Ishikawa (cell line): ENCODE data around the gene VIPR2.

Experiments
- CEBPB ChIP-seq: IDR thresholded peaks from 2 replicates; pipeline ENCODE4 v1.6.1; 2012
- CREB1 ChIP-seq: IDR thresholded peaks from 2 replicates; pipeline ENCODE4 v1.6.1; 2012; ENCODE audit warnings: low read depth
- EGR1 ChIP-seq: IDR thresholded peaks from 2 replicates; pipeline ENCODE4 v1.6.1; 2012
- EP300 ChIP-seq: IDR thresholded peaks from 2 replicates; pipeline ENCODE4 v1.6.1; 2012; ENCODE audit warnings: borderline replicate concordance
- FOXM1 ChIP-seq: IDR thresholded peaks from 2 replicates; pipeline ENCODE4 v1.6.1; 2012; ENCODE audit warnings: low read depth, borderline replicate concordance
- NFIC ChIP-seq: IDR thresholded peaks from 2 replicates; pipeline ENCODE4 v1.6.1; 2012
- RAD21 ChIP-seq: IDR thresholded peaks from 2 replicates; pipeline ENCODE4 v1.6.1; 2012; ENCODE audit warnings: low read depth
- TAF1 ChIP-seq: IDR thresholded peaks from 2 replicates; pipeline ENCODE4 v1.6.1; 2012; ENCODE audit warnings: low read depth, mild to moderate bottlenecking
- TCF12 ChIP-seq: IDR thresholded peaks from 2 replicates; pipeline ENCODE4 v1.6.1; 2012; ENCODE audit warnings: low read depth
- TEAD4 ChIP-seq: IDR thresholded peaks from 2 replicates; pipeline ENCODE4 v1.6.1; 2012
- USF1 ChIP-seq: IDR thresholded peaks from 2 replicates; pipeline ENCODE4 v1.6.1; 2012
- YY1 ChIP-seq: IDR thresholded peaks from 2 replicates; pipeline ENCODE4 v1.6.1; 2012; ENCODE audit warnings: low read depth
- ZBTB7A ChIP-seq: IDR thresholded peaks from 2 replicates; pipeline ENCODE4 v1.6.1; 2012; ENCODE audit warnings: low read depth
- TF ChIP-seq, protein P1 (sequence below): IDR thresholded peaks from 2 replicates; pipeline ENCODE4 v1.6.1; 2012
- TF ChIP-seq, protein P2 (sequence below): IDR thresholded peaks from 2 replicates; pipeline ENCODE4 v1.6.1; 2012; ENCODE audit warnings: low read depth, mild to moderate bottlenecking

VIPR2 gene

GRCh38 chr7:159031135-159031701 is 113.4 kb downstream of the VIPR2 start:
- TF ChIP-seq TEAD4 (no peak), EP300 (no peak), TCF12 (no peak), EGR1 (no peak), USF1 (no peak), CEBPB (no peak)
- TF ChIP-seq, protein P1, sequence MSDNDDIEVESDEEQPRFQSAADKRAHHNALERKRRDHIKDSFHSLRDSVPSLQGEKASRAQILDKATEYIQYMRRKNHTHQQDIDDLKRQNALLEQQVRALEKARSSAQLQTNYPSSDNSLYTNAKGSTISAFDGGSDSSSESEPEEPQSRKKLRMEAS = no peak
- TF ChIP-seq, protein P2, sequence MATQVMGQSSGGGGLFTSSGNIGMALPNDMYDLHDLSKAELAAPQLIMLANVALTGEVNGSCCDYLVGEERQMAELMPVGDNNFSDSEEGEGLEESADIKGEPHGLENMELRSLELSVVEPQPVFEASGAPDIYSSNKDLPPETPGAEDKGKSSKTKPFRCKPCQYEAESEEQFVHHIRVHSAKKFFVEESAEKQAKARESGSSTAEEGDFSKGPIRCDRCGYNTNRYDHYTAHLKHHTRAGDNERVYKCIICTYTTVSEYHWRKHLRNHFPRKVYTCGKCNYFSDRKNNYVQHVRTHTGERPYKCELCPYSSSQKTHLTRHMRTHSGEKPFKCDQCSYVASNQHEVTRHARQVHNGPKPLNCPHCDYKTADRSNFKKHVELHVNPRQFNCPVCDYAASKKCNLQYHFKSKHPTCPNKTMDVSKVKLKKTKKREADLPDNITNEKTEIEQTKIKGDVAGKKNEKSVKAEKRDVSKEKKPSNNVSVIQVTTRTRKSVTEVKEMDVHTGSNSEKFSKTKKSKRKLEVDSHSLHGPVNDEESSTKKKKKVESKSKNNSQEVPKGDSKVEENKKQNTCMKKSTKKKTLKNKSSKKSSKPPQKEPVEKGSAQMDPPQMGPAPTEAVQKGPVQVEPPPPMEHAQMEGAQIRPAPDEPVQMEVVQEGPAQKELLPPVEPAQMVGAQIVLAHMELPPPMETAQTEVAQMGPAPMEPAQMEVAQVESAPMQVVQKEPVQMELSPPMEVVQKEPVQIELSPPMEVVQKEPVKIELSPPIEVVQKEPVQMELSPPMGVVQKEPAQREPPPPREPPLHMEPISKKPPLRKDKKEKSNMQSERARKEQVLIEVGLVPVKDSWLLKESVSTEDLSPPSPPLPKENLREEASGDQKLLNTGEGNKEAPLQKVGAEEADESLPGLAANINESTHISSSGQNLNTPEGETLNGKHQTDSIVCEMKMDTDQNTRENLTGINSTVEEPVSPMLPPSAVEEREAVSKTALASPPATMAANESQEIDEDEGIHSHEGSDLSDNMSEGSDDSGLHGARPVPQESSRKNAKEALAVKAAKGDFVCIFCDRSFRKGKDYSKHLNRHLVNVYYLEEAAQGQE = no peak

GRCh38 chr7:159030490-159031134 is 114.1 kb downstream of the VIPR2 start:
- 0 out of 2 replicates have a peak, but pooled peaks have one; percentile 22 for TF ChIP-seq ZBTB7A
- TF ChIP-seq, protein P2 = no peak
- 0 out of 2 replicates have a peak, but pooled peaks have one; percentile 25 for TF ChIP-seq EGR1
- peak; percentile 5; the same call in 1 of the 2 replicates for TF ChIP-seq RAD21

GRCh38 chr7:159028508-159029401 is 115.9 kb downstream of the VIPR2 start:
- TF ChIP-seq USF1 = no peak
- no peak for TF ChIP-seq RAD21
- TF ChIP-seq NFIC = no peak
- TF ChIP-seq YY1 = no peak
- TF ChIP-seq CREB1 = no peak
- no peak for TF ChIP-seq EP300
- no peak for TF ChIP-seq CEBPB
- no peak for TF ChIP-seq ZBTB7A
- no peak for TF ChIP-seq TCF12
- TF ChIP-seq, protein P2 = no peak
- no peak for TF ChIP-seq TEAD4
- TF ChIP-seq, protein P1 = no peak
- TF ChIP-seq TAF1 = no peak
- TF ChIP-seq EGR1 = no peak
- TF ChIP-seq FOXM1 = no peak

GRCh38 chr7:159027789-159028507 is 116.7 kb downstream of the VIPR2 start:
- TF ChIP-seq ZBTB7A = peak; percentile 24; the same call in 1 of the 2 replicates
- no peak for TF ChIP-seq TCF12
- TF ChIP-seq, protein P2 = no peak
- no peak for TF ChIP-seq FOXM1
- 0 out of 2 replicates have a peak, but pooled peaks have one; percentile 15 for TF ChIP-seq USF1
- TF ChIP-seq TEAD4 = no peak
- no peak for TF ChIP-seq EGR1
- TF ChIP-seq YY1 = peak; percentile 67; the same call in 1 of the 2 replicates
- TF ChIP-seq, protein P1 = peak; percentile 80
- TF ChIP-seq EP300 = peak; percentile 14; the same call in 1 of the 2 replicates
